Measurements from ENCODE around the gene MIPOL1. TPM values are rescaled to one million over a fixed set of nuclear protein-coding genes. Genes with fewer than 3 reads are reported as not detected.

Gene MIPOL1
- total and polyA plus RNA-seq, 2 of the 13 experiments (the other 11 are each of a cell fraction or from before 2014, with no cell fraction given), result 8.6 to 34.2 TPM

- TF ChIP-seq NFAT5 (CRISPR knock-in tag; IDR thresholded peaks at IDR 0.05), result no peak
- no peak for TF ChIP-seq ZNF30 (CRISPR knock-in tag; IDR thresholded peaks at IDR 0.05)
- TF ChIP-seq ZNF749 (CRISPR knock-in tag; IDR thresholded peaks at IDR 0.05; ENCODE audit: borderline replicate concordance), result no peak
- TF ChIP-seq HHEX (CRISPR knock-in tag; IDR thresholded peaks at IDR 0.05), result peak; percentile 31; the same call in 1 of the 2 replicates
- no peak for TF ChIP-seq KDM5B (CRISPR knock-in tag; IDR thresholded peaks at IDR 0.05; ENCODE audit: borderline replicate concordance)
- TF ChIP-seq RBM39 (IDR thresholded peaks at IDR 0.05; ENCODE audit: low read depth, low read length, poor library complexity, severe bottlenecking), result no peak
- TF ChIP-seq ZNF180 (CRISPR knock-in tag; IDR thresholded peaks at IDR 0.05; ENCODE audit: borderline replicate concordance, low read depth), result no peak
- TF ChIP-seq ZNF607 (CRISPR knock-in tag; IDR thresholded peaks at IDR 0.05; ENCODE audit: borderline replicate concordance), result no peak
- TF ChIP-seq ZUFSP (CRISPR knock-in tag; IDR thresholded peaks at IDR 0.05; ENCODE audit: borderline replicate concordance), result no peak
- TF ChIP-seq ATF6 (CRISPR knock-in tag; conservative IDR thresholded peaks at IDR 0.05), result no peak
- no peak for TF ChIP-seq ATM (IDR thresholded peaks at IDR 0.05; ENCODE audit: borderline replicate concordance)
- no peak for TF ChIP-seq GLI4 (CRISPR knock-in tag; IDR thresholded peaks at IDR 0.05; ENCODE audit: borderline replicate concordance)
- no peak for TF ChIP-seq ATAD3A (CRISPR knock-in tag; IDR thresholded peaks at IDR 0.05)
- TF ChIP-seq ZNF720 (CRISPR knock-in tag; IDR thresholded peaks at IDR 0.05), result no peak
- TF ChIP-seq TBX2 (CRISPR knock-in tag; IDR thresholded peaks at IDR 0.05; ENCODE audit: borderline replicate concordance), result no peak
- no peak for TF ChIP-seq NBN (conservative IDR thresholded peaks at IDR 0.05)
- TF ChIP-seq ZNF576 (CRISPR knock-in tag; IDR thresholded peaks at IDR 0.05), result no peak
- TF ChIP-seq ZFX (CRISPR knock-in tag; IDR thresholded peaks at IDR 0.05; ENCODE audit: low read depth), result no peak
Measured at GRCh38 chr14:37480446-37481290, 282.9 kb downstream of the MIPOL1 start (continued).
